Measurements from ENCODE around the gene AGAP6.
"Not testable (repeated sequence)": the region's sequence is repeated elsewhere in the genome, so short reads cannot be mapped to it uniquely, and the experiment has no call there.

AGAP6 gene

DNA sequence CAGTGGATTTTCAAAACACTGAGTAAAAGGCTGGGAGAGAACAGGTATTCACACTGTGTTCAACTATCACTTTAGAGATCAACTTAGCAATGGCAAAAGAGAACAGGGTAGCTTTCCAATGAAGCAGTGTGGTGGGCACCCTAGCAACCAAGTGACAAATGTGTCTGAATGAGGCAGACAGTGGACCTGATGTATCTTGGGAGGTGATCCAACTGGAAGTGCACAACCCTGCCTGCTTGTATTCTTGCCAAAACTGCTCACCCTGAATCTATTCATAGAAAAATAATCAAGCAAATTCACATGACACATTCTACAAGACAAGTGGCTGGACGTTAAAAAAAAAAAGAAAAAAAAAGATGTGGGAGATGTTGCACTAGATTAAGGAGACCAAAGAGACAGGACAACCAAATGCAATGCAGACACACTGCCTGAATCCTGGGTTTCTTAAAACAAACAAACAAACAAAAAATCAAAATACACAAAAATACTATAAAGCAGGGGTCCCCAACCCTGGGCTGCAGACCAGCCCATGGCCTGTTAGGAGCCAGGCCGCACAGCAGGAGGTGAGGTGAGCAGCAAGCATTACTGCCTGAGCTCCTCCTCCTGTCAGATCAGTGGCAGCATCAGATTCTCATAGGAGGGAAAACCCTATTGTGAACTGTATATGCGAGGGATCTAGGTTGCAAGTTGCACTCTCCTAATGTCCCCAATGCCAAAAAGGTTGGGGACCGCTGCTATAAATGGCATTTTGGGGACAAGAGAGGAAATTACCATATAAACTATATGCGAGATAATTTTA is 67.5 kb downstream of the AGAP6 start:
- H3K27me3 ChIP-seq (ENCODE audit: control insufficient read depth in 1 of 2, insufficient read depth in 2 of 2, low read length in 2 of 2); H3K9me3 ChIP-seq (ENCODE audit: control insufficient read depth in 1 of 2, low read length in 2 of 2); H3K27ac ChIP-seq (ENCODE audit: low read depth, low read length); H3K9ac ChIP-seq (ENCODE audit: low read depth in 1 of 2, low read length in 2 of 2); H3K36me3 ChIP-seq (ENCODE audit: control insufficient read depth in 1 of 2, insufficient read depth in 2 of 2, low read length in 2 of 2); H3K4me3 ChIP-seq (ENCODE audit: low read depth in 1 of 2, low read length in 2 of 2): not testable (repeated sequence)
- H3K4me1 ChIP-seq (ENCODE audit: control insufficient read depth in 1 of 2, insufficient read depth in 2 of 2, low read length in 2 of 2) = peaks cover 0 to 10% of the 10 kb centered on the region in 2 donors

DNA sequence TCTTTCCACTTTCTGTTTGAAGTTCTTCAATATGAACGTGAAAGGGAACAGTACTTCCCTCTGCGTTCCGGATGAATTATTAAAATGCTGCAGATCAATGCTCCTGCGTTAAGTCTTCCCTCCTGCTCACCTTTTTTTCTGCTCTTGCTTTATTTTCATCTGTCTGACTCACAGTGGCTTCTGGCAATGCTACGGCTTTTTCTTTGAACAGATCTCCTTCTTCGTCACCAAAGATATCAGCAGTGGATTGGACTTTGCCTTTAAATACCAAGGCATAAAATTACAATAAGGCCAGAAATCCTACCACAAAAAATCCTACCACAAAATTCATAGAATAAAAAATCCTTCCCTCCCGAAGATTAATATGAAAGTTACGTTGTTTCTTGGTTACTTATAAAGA is 68.4 kb downstream of the AGAP6 start:
- peaks cover 0 to 10% of the 10 kb centered on the region in 2 donors for H3K4me1 ChIP-seq (ENCODE audit: control insufficient read depth in 1 of 2, insufficient read depth in 2 of 2, low read length in 2 of 2)
- not testable (repeated sequence) for H3K9ac ChIP-seq (ENCODE audit: low read depth in 1 of 2, low read length in 2 of 2); H3K36me3 ChIP-seq (ENCODE audit: control insufficient read depth in 1 of 2, insufficient read depth in 2 of 2, low read length in 2 of 2); H3K4me3 ChIP-seq (ENCODE audit: low read depth in 1 of 2, low read length in 2 of 2); H3K9me3 ChIP-seq (ENCODE audit: control insufficient read depth in 1 of 2, low read length in 2 of 2); H3K27ac ChIP-seq (ENCODE audit: low read depth, low read length); H3K27me3 ChIP-seq (ENCODE audit: control insufficient read depth in 1 of 2, insufficient read depth in 2 of 2, low read length in 2 of 2)

DNA sequence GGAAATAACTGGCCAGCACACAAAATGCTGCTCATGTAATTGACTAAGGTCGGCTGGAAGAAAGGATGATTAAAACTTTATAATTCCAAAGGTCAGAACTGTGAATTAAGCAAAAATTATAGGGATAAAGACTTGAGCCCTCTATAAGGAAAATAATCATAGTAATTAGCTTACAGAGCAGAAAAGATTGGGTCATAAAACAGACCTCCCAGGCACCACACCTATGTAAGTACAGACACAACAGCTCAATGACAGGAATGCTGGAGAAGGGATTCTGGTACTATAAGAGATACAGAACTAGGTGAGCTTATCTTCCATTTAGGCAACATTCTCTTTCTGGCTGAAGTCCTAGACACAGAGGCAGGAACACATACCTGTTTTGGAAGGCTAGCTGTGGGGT is 70.5 kb downstream of the AGAP6 start:
- not testable (repeated sequence) for H3K9ac ChIP-seq (ENCODE audit: low read depth in 1 of 2, low read length in 2 of 2); H3K4me3 ChIP-seq (ENCODE audit: low read depth in 1 of 2, low read length in 2 of 2); H3K36me3 ChIP-seq (ENCODE audit: control insufficient read depth in 1 of 2, insufficient read depth in 2 of 2, low read length in 2 of 2); H3K27me3 ChIP-seq (ENCODE audit: control insufficient read depth in 1 of 2, insufficient read depth in 2 of 2, low read length in 2 of 2); H3K9me3 ChIP-seq (ENCODE audit: control insufficient read depth in 1 of 2, low read length in 2 of 2); H3K27ac ChIP-seq (ENCODE audit: low read depth, low read length)
- peaks cover 0 to 10% of the 10 kb centered on the region in 2 donors for H3K4me1 ChIP-seq (ENCODE audit: control insufficient read depth in 1 of 2, insufficient read depth in 2 of 2, low read length in 2 of 2)

DNA sequence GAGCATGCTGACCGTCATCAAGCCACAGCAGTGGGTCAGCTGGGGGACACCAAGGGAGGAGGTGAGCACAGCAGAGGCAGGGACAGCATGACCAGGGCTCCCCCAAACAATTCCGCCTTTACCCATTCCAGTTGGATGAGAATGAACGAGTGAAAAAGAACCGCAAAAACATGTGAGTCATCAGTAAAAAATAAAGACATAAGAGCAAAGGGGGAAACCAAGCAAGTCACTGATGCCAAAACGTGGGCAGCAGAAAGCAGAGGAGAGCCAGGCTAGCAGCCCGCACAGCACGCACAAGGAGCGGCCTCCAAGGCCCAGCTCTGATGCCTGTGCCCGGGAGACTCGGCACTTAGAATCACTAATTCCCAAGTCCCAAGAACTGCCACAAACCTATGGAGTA is 71.7 kb downstream of the AGAP6 start:
- H3K27me3 ChIP-seq (ENCODE audit: control insufficient read depth in 1 of 2, insufficient read depth in 2 of 2, low read length in 2 of 2); H3K27ac ChIP-seq (ENCODE audit: low read depth, low read length); H3K4me3 ChIP-seq (ENCODE audit: low read depth in 1 of 2, low read length in 2 of 2); H3K9ac ChIP-seq (ENCODE audit: low read depth in 1 of 2, low read length in 2 of 2); H3K36me3 ChIP-seq (ENCODE audit: control insufficient read depth in 1 of 2, insufficient read depth in 2 of 2, low read length in 2 of 2); H3K9me3 ChIP-seq (ENCODE audit: control insufficient read depth in 1 of 2, low read length in 2 of 2): not testable (repeated sequence)
- peaks cover 0 to 10% of the 10 kb centered on the region in 2 donors for H3K4me1 ChIP-seq (ENCODE audit: control insufficient read depth in 1 of 2, insufficient read depth in 2 of 2, low read length in 2 of 2)
